GM12878 (cell line): ENCODE results near the gene TRIP4.

Source experiments
- BCL3 ChIP-seq: IDR thresholded peaks from 2 replicates; pipeline ENCODE4 v1.6.1; 2011; ENCODE audit warnings: borderline replicate concordance, low read depth, mild to moderate bottlenecking, moderate library complexity, low read length; ENCODE audit not compliant: insufficient read depth, poor library complexity, severe bottlenecking
- BRCA1 ChIP-seq: IDR thresholded peaks from 2 replicates; pipeline ENCODE4 v1.6.1; 2011; ENCODE audit warnings: low read depth, low read length, improper control_type of control experiment
- CBX5 ChIP-seq: sonication (generic); IDR thresholded peaks from 2 replicates; pipeline ENCODE4 v1.6.1; 2016; ENCODE audit warnings: low read depth, moderate library complexity, mild to moderate bottlenecking, inconsistent platforms
- GABPA ChIP-seq: IDR thresholded peaks from 2 replicates; pipeline ENCODE4 v1.6.1; 2014; ENCODE audit warnings: antibody characterized with exemption, low read depth, mild to moderate bottlenecking, inconsistent platforms
- HDAC2 ChIP-seq: fragments of 200-600 bp; sonication (generic); IDR thresholded peaks from 2 replicates; pipeline ENCODE4 v1.6.1; 2017
- MAX ChIP-seq: IDR thresholded peaks from 2 replicates; pipeline ENCODE4 v1.6.1; 2012; ENCODE audit warnings: low read depth, low read length, improper control_type of control experiment
- MTA2 ChIP-seq: fragments of 450-650 bp; IDR thresholded peaks from 2 replicates; pipeline ENCODE4 v1.6.1; 2016; ENCODE audit warnings: low read depth, mild to moderate bottlenecking, moderate library complexity
- RELA ChIP-seq: fragments of 450-650 bp; IDR thresholded peaks from 2 replicates; pipeline ENCODE4 v1.8.0; 2014; ENCODE audit warnings: borderline replicate concordance; ENCODE audit not compliant: partially characterized antibody
- RUNX3 ChIP-seq: IDR thresholded peaks from 2 replicates; pipeline ENCODE4 v1.6.1; 2012; ENCODE audit warnings: low read length, inconsistent platforms
- TF ChIP-seq, protein P1 (sequence below): fragments of 450-650 bp; IDR thresholded peaks from 2 replicates; pipeline ENCODE4 v1.6.1; 2018; ENCODE audit warnings: borderline replicate concordance, mild to moderate bottlenecking; ENCODE audit not compliant: partially characterized antibody
- TF ChIP-seq, protein P2 (sequence below): fragments of 450-650 bp; IDR thresholded peaks from 2 replicates; pipeline ENCODE4 v1.6.1; 2014; ENCODE audit warnings: mild to moderate bottlenecking
- TF ChIP-seq, protein P3 (sequence below): IDR thresholded peaks from 2 replicates; pipeline ENCODE4 v1.6.1; 2011; ENCODE audit warnings: low read depth, low read length, improper control_type of control experiment, borderline replicate concordance
- TF ChIP-seq, protein P4 (sequence below), 3 experiments: IDR thresholded peaks in 2 of 3; conservative IDR thresholded peaks in 1 of 3; 2 replicates each; pipeline ENCODE4 v1.5.1; 2011; ENCODE audit warnings: low read depth in 3 of 3, low read length in 3 of 3, mild to moderate bottlenecking in 3 of 3, control low read depth in 2 of 3, moderate library complexity in 2 of 3, inconsistent platforms in 1 of 3, mixed read lengths in 1 of 3; ENCODE audit not compliant: control insufficient read depth in 2 of 3, insufficient read depth in 1 of 3; ENCODE audit errors: extremely low read depth in 1 of 3

DNA sequence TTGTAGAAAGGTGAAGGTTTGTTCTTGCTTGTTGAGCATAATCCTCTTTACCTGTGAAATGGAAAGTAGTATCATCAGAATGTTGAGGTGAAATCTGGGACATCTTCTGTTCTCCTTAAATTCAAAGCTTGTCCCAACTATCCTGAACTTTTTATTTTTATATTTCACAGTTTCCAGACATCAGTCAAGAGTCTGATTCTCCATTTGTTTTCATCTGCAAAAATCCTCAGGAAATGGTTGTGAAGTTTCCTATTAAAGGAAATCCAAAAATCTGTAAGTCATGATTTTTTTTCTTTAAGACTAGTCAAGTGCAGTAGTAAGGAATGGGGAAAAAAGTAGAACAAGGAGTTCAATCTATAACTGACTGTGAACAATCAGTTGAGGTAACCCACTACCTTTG is 57.2 kb downstream of the TRIP4 start:
- TF ChIP-seq CBX5 (no peak), BRCA1 (no peak), BCL3 (no peak), MTA2 (no peak), MAX (no peak), RUNX3 (no peak), GABPA (no peak), HDAC2 (no peak), RELA (no peak)
- TF ChIP-seq, protein P1, sequence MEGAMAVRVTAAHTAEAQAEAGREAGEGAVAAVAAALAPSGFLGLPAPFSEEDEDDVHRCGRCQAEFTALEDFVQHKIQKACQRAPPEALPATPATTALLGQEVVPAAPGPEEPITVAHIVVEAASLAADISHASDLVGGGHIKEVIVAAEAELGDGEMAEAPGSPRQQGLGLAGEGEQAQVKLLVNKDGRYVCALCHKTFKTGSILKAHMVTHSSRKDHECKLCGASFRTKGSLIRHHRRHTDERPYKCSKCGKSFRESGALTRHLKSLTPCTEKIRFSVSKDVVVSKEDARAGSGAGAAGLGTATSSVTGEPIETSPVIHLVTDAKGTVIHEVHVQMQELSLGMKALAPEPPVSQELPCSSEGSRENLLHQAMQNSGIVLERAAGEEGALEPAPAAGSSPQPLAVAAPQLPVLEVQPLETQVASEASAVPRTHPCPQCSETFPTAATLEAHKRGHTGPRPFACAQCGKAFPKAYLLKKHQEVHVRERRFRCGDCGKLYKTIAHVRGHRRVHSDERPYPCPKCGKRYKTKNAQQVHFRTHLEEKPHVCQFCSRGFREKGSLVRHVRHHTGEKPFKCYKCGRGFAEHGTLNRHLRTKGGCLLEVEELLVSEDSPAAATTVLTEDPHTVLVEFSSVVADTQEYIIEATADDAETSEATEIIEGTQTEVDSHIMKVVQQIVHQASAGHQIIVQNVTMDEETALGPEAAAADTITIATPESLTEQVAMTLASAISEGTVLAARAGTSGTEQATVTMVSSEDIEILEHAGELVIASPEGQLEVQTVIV = no peak
- TF ChIP-seq, protein P2, sequence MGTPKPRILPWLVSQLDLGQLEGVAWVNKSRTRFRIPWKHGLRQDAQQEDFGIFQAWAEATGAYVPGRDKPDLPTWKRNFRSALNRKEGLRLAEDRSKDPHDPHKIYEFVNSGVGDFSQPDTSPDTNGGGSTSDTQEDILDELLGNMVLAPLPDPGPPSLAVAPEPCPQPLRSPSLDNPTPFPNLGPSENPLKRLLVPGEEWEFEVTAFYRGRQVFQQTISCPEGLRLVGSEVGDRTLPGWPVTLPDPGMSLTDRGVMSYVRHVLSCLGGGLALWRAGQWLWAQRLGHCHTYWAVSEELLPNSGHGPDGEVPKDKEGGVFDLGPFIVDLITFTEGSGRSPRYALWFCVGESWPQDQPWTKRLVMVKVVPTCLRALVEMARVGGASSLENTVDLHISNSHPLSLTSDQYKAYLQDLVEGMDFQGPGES = no peak
- TF ChIP-seq, protein P3, sequence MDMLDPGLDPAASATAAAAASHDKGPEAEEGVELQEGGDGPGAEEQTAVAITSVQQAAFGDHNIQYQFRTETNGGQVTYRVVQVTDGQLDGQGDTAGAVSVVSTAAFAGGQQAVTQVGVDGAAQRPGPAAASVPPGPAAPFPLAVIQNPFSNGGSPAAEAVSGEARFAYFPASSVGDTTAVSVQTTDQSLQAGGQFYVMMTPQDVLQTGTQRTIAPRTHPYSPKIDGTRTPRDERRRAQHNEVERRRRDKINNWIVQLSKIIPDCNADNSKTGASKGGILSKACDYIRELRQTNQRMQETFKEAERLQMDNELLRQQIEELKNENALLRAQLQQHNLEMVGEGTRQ = no peak
- TF ChIP-seq, protein P4, sequence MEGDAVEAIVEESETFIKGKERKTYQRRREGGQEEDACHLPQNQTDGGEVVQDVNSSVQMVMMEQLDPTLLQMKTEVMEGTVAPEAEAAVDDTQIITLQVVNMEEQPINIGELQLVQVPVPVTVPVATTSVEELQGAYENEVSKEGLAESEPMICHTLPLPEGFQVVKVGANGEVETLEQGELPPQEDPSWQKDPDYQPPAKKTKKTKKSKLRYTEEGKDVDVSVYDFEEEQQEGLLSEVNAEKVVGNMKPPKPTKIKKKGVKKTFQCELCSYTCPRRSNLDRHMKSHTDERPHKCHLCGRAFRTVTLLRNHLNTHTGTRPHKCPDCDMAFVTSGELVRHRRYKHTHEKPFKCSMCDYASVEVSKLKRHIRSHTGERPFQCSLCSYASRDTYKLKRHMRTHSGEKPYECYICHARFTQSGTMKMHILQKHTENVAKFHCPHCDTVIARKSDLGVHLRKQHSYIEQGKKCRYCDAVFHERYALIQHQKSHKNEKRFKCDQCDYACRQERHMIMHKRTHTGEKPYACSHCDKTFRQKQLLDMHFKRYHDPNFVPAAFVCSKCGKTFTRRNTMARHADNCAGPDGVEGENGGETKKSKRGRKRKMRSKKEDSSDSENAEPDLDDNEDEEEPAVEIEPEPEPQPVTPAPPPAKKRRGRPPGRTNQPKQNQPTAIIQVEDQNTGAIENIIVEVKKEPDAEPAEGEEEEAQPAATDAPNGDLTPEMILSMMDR (IDR thresholded peaks at IDR 0.05 in 2 of 3, conservative IDR thresholded peaks at IDR 0.05 in 1 of 3; ENCODE audit: control insufficient read depth in 2 of 3, extremely low read depth in 1 of 3, insufficient read depth in 1 of 3, low read depth in 3 of 3, low read length in 3 of 3) = no peak
